ENCODE measurements around the gene GRIN2A. TPM values are rescaled to one million over a fixed set of nuclear protein-coding genes. Genes with fewer than 3 reads are reported as not detected.

Gene GRIN2A
- total and polyA plus RNA-seq, 3 donors from 2014 or later, result 7.0 to 20.3 (median 10.4) TPM

GRCh38 chr16:9976601-9977000, 205.6 kb downstream of the GRIN2A start:
- 90 to 92% methylated on average over 8 to 9 of the region's 9 CpGs for WGBS, 2 donors
- H3K36me3 ChIP-seq (ENCODE audit: low read depth, missing control alignments), result no peaks in the 10 kb centered on the region
- H3K27me3 ChIP-seq, result no peaks in the 10 kb centered on the region
- intact Hi-C loops (cut with DNase I; ENCODE audit: low total_unique reads), result no loop called here
- no peak overlapping the region for H3K27ac ChIP-seq
- DNase-seq, result no peak
- TF ChIP-seq CTCF (IDR thresholded peaks at IDR 0.05) (no peak), POLR2A (IDR thresholded peaks at IDR 0.05) (no peak)
- H3K9me3 ChIP-seq, result no peaks in the 10 kb centered on the region
- H3K4me3 ChIP-seq, result no peak overlapping the region
- H3K4me1 ChIP-seq, result no peaks in the 10 kb centered on the region

- no peak overlapping the region for H3K27ac ChIP-seq
- no peak for DNase-seq
- no peaks in the 10 kb centered on the region for H3K27me3 ChIP-seq
- 74 to 82% methylated on average over 2 of the region's 2 CpGs for WGBS, 2 donors
- H3K9me3 ChIP-seq, result no peaks in the 10 kb centered on the region
- H3K4me3 ChIP-seq, result no peak overlapping the region
- intact Hi-C loops (cut with DNase I; ENCODE audit: low total_unique reads), result no loop called here
- no peaks in the 10 kb centered on the region for H3K36me3 ChIP-seq (ENCODE audit: low read depth, missing control alignments)
- H3K4me1 ChIP-seq, result no peaks in the 10 kb centered on the region
- TF ChIP-seq CTCF (IDR thresholded peaks at IDR 0.05) (no peak), POLR2A (IDR thresholded peaks at IDR 0.05) (no peak)
Measured at GRCh38 chr16:9971907-9972306, 210.3 kb downstream of the GRIN2A start.

GRCh38 chr16:9970796-9971195, 211.4 kb downstream of the GRIN2A start:
- no peaks in the 10 kb centered on the region for H3K4me1 ChIP-seq
- 86 to 100% methylated on average over 1 of the region's 1 CpG for WGBS, 2 donors
- no peak overlapping the region for H3K27ac ChIP-seq
- no peak overlapping the region for H3K4me3 ChIP-seq
- intact Hi-C loops (cut with DNase I; ENCODE audit: low total_unique reads), result no loop called here
- no peaks in the 10 kb centered on the region for H3K27me3 ChIP-seq
- TF ChIP-seq POLR2A (IDR thresholded peaks at IDR 0.05) (no peak), CTCF (IDR thresholded peaks at IDR 0.05) (no peak)
- no peaks in the 10 kb centered on the region for H3K36me3 ChIP-seq (ENCODE audit: low read depth, missing control alignments)
- no peaks in the 10 kb centered on the region for H3K9me3 ChIP-seq
- DNase-seq, result no peak

GRCh38 chr16:9970244-9970643, 212.0 kb downstream of the GRIN2A start:
- H3K4me3 ChIP-seq, result no peak overlapping the region
- H3K36me3 ChIP-seq (ENCODE audit: low read depth, missing control alignments), result no peaks in the 10 kb centered on the region
- no peak for DNase-seq
- TF ChIP-seq POLR2A (IDR thresholded peaks at IDR 0.05), result no peak
- TF ChIP-seq CTCF (IDR thresholded peaks at IDR 0.05), result no peak
- 72 to 79% methylated on average over 2 of the region's 2 CpGs for WGBS, 2 donors
- no peak overlapping the region for H3K27ac ChIP-seq
- intact Hi-C loops (cut with DNase I; ENCODE audit: low total_unique reads), result no loop called here
- H3K4me1 ChIP-seq, result no peaks in the 10 kb centered on the region
- no peaks in the 10 kb centered on the region for H3K9me3 ChIP-seq
- no peaks in the 10 kb centered on the region for H3K27me3 ChIP-seq

DNA sequence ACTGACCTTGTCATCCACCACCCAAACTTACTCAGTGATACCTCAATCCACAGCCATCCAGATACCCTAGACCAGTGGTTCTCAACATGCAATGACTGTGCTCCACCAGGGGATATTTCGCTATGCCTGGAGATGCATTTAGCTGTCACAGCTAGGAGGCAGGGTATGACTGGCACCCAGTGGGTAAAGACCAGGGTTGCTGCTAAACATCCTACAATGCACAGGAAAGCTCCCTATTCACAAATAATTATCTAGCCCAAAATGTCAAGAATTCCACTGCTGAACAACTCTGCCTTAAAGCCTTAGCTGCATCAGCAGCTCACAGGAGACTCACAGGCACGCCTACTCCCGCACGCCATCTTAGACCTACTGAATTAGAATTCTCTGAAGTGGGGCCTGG, 212.6 kb downstream of the GRIN2A start:
- DNase-seq, result no peak
- Histone ChIP-seq H3K4me1 (no peaks in the 10 kb centered on the region), H3K4me3 (no peak overlapping the region), H3K9me3 (no peaks in the 10 kb centered on the region), H3K36me3 (ENCODE audit: low read depth, missing control alignments) (no peaks in the 10 kb centered on the region), H3K27ac (no peak overlapping the region), H3K27me3 (no peaks in the 10 kb centered on the region)
- 98 to 100% methylated on average over 3 to 4 of the region's 4 CpGs for WGBS, 2 donors
- intact Hi-C loops (cut with DNase I; ENCODE audit: low total_unique reads), result no loop called here
- TF ChIP-seq CTCF (IDR thresholded peaks at IDR 0.05) (no peak), POLR2A (IDR thresholded peaks at IDR 0.05) (no peak)
